ENCODE measurements around the gene SELENOM.

SELENOM gene

GRCh38 chr22:31135706-31136105 lies 28.3 kb upstream of the SELENOM start:
- Histone ChIP-seq H3K9ac (ENCODE audit: low read length) (no peak overlapping the region), H3K79me2 (ENCODE audit: insufficient read depth, low read length) (no peaks in the 10 kb centered on the region), H3K9me3 (ENCODE audit: insufficient read depth, low read length) (no peaks in the 10 kb centered on the region), H2AFZ (ENCODE audit: low read depth, low read length, severe bottlenecking) (no peak overlapping the region), H3K4me3 (ENCODE audit: insufficient read depth, low read length, poor library complexity, severe bottlenecking) (no peak overlapping the region), H3K27ac (ENCODE audit: low read depth, low read length) (no peak overlapping the region), H3K36me3 (ENCODE audit: low read length) (no peaks in the 10 kb centered on the region), H3K27me3 (ENCODE audit: low read length) (no peaks in the 10 kb centered on the region), H3K4me2 (ENCODE audit: low read depth, low read length, poor library complexity, severe bottlenecking) (no peak overlapping the region), H4K20me1 (ENCODE audit: low read depth, low read length) (no peaks in the 10 kb centered on the region), H3F3A (ENCODE audit: insufficient read depth) (no peaks in the 10 kb centered on the region), H3K9me2 (replicated peaks; ENCODE audit: insufficient read depth, low read length) (no peaks in the 10 kb centered on the region)
- no peak for TF ChIP-seq CTCF (IDR thresholded peaks at IDR 0.05; ENCODE audit: insufficient read depth, low read length, poor library complexity, severe bottlenecking)
- TF ChIP-seq EZH2phosphoT487 (conservative IDR thresholded peaks at IDR 0.05; ENCODE audit: low read length): no peak

GRCh38 chr22:31134688-31135087 lies 27.3 kb upstream of the SELENOM start:
- Histone ChIP-seq H3K9me3 (ENCODE audit: insufficient read depth, low read length) (no peaks in the 10 kb centered on the region), H3K4me3 (ENCODE audit: insufficient read depth, low read length, poor library complexity, severe bottlenecking) (no peak overlapping the region), H3F3A (ENCODE audit: insufficient read depth) (no peaks in the 10 kb centered on the region), H2AFZ (ENCODE audit: low read depth, low read length, severe bottlenecking) (no peak overlapping the region), H3K27me3 (ENCODE audit: low read length) (no peaks in the 10 kb centered on the region), H3K27ac (ENCODE audit: low read depth, low read length) (no peak overlapping the region), H3K9ac (ENCODE audit: low read length) (no peak overlapping the region), H3K4me2 (ENCODE audit: low read depth, low read length, poor library complexity, severe bottlenecking) (no peak overlapping the region), H3K79me2 (ENCODE audit: insufficient read depth, low read length) (no peaks in the 10 kb centered on the region), H3K36me3 (ENCODE audit: low read length) (no peaks in the 10 kb centered on the region), H4K20me1 (ENCODE audit: low read depth, low read length) (no peaks in the 10 kb centered on the region), H3K9me2 (replicated peaks; ENCODE audit: insufficient read depth, low read length) (no peaks in the 10 kb centered on the region)
- TF ChIP-seq CTCF (IDR thresholded peaks at IDR 0.05; ENCODE audit: insufficient read depth, low read length, poor library complexity, severe bottlenecking): no peak

GRCh38 chr22:31133911-31134310 lies 26.5 kb upstream of the SELENOM start:
- H4K20me1 ChIP-seq (ENCODE audit: low read depth, low read length): no peaks in the 10 kb centered on the region
- H3K9me2 ChIP-seq (replicated peaks; ENCODE audit: insufficient read depth, low read length): no peaks in the 10 kb centered on the region
- no peak overlapping the region for H2AFZ ChIP-seq (ENCODE audit: low read depth, low read length, severe bottlenecking)
- no peak overlapping the region for H3K27ac ChIP-seq (ENCODE audit: low read depth, low read length)
- H3K4me3 ChIP-seq (ENCODE audit: insufficient read depth, low read length, poor library complexity, severe bottlenecking): no peak overlapping the region
- TF ChIP-seq CTCF (IDR thresholded peaks at IDR 0.05; ENCODE audit: insufficient read depth, low read length, poor library complexity, severe bottlenecking) (no peak), EZH2phosphoT487 (conservative IDR thresholded peaks at IDR 0.05; ENCODE audit: low read length) (no peak)
- no peak overlapping the region for H3K9ac ChIP-seq (ENCODE audit: low read length)
- no peaks in the 10 kb centered on the region for H3K9me3 ChIP-seq (ENCODE audit: insufficient read depth, low read length)
- H3F3A ChIP-seq (ENCODE audit: insufficient read depth): no peaks in the 10 kb centered on the region
- no peaks in the 10 kb centered on the region for H3K27me3 ChIP-seq (ENCODE audit: low read length)
- H3K79me2 ChIP-seq (ENCODE audit: insufficient read depth, low read length): no peaks in the 10 kb centered on the region
- no peak overlapping the region for H3K4me2 ChIP-seq (ENCODE audit: low read depth, low read length, poor library complexity, severe bottlenecking)
- H3K36me3 ChIP-seq (ENCODE audit: low read length): no peaks in the 10 kb centered on the region

GRCh38 chr22:31130873-31131272 lies 23.5 kb upstream of the SELENOM start:
- no peaks in the 10 kb centered on the region for H3K36me3 ChIP-seq (ENCODE audit: low read length)
- no peaks in the 10 kb centered on the region for H3K9me3 ChIP-seq (ENCODE audit: insufficient read depth, low read length)

More at GRCh38 chr22:31130873-31131272, 23.5 kb upstream of the SELENOM start:
- Histone ChIP-seq H3F3A (ENCODE audit: insufficient read depth) (no peaks in the 10 kb centered on the region), H3K4me3 (ENCODE audit: insufficient read depth, low read length, poor library complexity, severe bottlenecking) (no peak overlapping the region), H3K27ac (ENCODE audit: low read depth, low read length) (no peak overlapping the region), H3K79me2 (ENCODE audit: insufficient read depth, low read length) (no peaks in the 10 kb centered on the region), H3K27me3 (ENCODE audit: low read length) (no peaks in the 10 kb centered on the region), H3K9ac (ENCODE audit: low read length) (no peak overlapping the region), H3K4me2 (ENCODE audit: low read depth, low read length, poor library complexity, severe bottlenecking) (no peak overlapping the region), H4K20me1 (ENCODE audit: low read depth, low read length) (no peaks in the 10 kb centered on the region), H3K9me2 (replicated peaks; ENCODE audit: insufficient read depth, low read length) (no peaks in the 10 kb centered on the region), H2AFZ (ENCODE audit: low read depth, low read length, severe bottlenecking) (no peak overlapping the region)
- TF ChIP-seq CTCF (IDR thresholded peaks at IDR 0.05; ENCODE audit: insufficient read depth, low read length, poor library complexity, severe bottlenecking) (no peak), EZH2phosphoT487 (conservative IDR thresholded peaks at IDR 0.05; ENCODE audit: low read length) (no peak)
